PFSK-1 (cell line): ENCODE measurements around the gene GFOD1.

Source experiments
- POLR2AphosphoS5 ChIP-seq: IDR thresholded peaks from 2 replicates; pipeline ENCODE4 v1.6.1; 2012; ENCODE audit warnings: low read depth, mild to moderate bottlenecking, control low read depth, low read length, moderate library complexity
- REST ChIP-seq, 2 experiments: IDR thresholded peaks; 2 replicates each; pipeline versions ENCODE4 v1.6.1 to v1.8.0; 2011 to 2012; ENCODE audit warnings: low read depth in 2 of 2, low read length in 2 of 2, control low read depth in 1 of 2, inconsistent platforms in 1 of 2, mild to moderate bottlenecking in 1 of 2, moderate library complexity in 1 of 2; ENCODE audit not compliant: insufficient read depth in 1 of 2
- TAF1 ChIP-seq: IDR thresholded peaks from 2 replicates; pipeline ENCODE4 v1.6.1; 2012; ENCODE audit warnings: low read length, control low read depth, borderline replicate concordance; ENCODE audit not compliant: insufficient read depth

- TF ChIP-seq TAF1 = no peak
- TF ChIP-seq REST (IDR thresholded peaks at IDR 0.05; ENCODE audit: insufficient read depth in 1 of 2, low read depth in 2 of 2, low read length in 2 of 2) = no peak
- TF ChIP-seq POLR2AphosphoS5 = no peak
Observed at GRCh38 chr6:13495818-13496217, 8.4 kb upstream of the GFOD1 start.
